ENCODE results near the gene OTOG.
"Not testable (repeated sequence)": the region's sequence is repeated elsewhere in the genome, so short reads cannot be mapped to it uniquely, and the experiment has no call there.

GRCh38 chr11:17622711-17623110, 75.7 kb downstream of the OTOG start:
- not testable (repeated sequence) for TF ChIP-seq POLR2A, CTCF (IDR thresholded peaks at IDR 0.05)
